ENCODE measurements around the gene SKIL.

Gene SKIL

DNA sequence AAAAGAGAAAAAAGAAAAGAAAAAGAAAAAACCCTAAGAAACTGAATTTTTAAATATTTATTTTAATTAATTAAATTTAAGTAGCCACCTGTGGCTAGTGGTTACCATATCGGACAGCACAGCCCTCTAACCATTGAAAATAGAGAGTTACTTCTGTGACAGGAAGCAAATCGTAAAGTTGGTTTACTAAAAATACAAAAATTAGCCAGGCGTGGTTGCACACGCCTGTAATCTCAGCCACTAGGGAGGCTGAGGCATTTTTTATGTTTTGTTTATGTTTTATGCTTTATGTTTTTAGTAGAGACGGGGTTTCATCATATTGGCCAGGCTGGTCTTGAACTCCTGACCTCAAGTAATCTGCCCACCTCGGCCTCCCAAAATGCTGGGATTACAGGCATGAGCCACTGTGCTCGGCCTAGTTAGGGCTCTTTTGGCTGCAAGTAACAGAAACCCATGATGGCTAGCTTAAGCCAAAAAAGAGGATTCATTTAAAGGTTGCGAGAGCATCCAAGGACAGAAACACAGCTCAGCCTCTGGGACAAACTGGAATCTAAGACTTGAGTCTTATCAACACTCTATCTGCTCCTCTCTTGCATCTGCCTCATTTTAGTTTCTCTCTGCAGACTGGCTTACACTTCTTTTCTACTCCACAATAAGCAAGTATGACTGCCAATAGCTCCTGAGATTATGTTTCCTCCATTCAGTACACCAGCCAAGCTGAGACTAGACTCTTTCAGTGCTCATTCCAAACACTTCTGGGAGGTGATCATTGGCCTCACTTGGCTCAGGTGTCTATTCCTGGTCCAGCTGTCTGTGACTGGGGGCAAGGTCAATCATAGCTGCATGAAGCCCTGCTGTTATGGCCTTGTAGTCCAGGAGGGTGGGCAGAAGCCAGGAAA lies 6.8 kb upstream of the SKIL start:
- no peak for DNase-seq

- peak; percentile 33 to 61 for DNase-seq
Observed at GRCh38 chr3:170352936-170353335, 4.6 kb upstream of the SKIL start.

- no peak for DNase-seq
Observed at GRCh38 chr3:170353485-170353884, 4.0 kb upstream of the SKIL start.

DNA sequence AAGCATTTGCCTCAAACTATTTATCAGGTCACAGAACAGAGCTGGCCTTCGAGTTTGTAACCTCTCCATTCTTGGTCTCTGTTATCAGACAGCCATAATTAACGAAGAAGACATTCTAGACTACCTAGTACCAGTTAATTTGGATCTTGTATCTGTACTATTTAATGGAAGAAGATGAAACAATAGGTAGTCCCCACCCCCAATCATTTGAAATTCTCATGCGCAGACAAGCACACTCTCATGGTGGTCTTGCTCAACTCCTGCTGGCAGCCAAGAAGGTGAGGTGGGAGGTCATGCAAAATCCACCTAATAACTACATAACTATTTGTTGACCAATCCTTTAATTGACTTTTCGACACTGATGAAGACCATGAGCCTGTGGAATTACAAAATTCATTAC lies 2.8 kb upstream of the SKIL start:
- DNase-seq: no peak

DNA sequence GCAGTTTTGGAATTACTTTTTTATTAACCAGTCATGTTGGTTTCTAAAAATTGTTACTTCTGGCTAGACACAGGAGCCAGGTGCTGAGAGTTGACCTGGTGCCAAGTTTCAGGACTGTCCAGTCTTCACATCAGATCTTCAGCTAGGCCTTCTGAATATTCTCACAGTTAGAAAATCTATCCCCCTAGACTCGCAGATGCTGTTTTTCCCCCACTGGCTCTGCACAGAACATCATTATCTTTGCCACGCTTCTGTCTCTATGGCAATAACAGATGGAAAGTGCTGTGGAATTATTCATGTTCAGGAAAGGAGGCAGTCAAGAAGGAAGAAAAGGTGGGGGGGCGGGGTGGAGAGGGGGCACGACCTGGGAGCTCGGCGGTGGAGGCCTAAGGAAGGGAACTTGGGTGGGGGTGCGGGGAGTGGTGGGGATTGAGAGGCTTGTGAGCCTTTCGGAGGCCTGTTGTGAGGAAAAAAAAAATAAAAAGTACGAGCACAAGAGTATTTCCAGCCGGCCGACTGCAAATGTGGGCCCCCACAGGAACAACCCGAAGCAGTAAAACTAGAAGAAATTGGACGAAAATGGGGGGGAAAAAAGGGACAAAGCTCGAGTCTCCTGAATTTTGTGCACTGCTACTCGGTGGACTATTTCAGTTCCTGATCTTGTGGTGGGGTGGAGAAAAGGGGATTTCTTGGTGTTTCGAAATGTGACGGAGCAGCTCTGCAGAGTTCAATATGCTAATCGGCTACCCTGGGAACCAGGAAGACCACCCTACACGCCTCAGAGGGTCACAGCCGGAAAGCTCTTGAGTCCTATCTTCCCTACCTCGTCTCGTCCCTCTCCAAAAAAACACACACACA lies 1.5 kb upstream of the SKIL start:
- peak; percentile 41 to 54 for DNase-seq

- DNase-seq: peak; percentile 55 to 63
Observed at GRCh38 chr3:170356596-170357175, 829 bp upstream of the SKIL start.

DNA sequence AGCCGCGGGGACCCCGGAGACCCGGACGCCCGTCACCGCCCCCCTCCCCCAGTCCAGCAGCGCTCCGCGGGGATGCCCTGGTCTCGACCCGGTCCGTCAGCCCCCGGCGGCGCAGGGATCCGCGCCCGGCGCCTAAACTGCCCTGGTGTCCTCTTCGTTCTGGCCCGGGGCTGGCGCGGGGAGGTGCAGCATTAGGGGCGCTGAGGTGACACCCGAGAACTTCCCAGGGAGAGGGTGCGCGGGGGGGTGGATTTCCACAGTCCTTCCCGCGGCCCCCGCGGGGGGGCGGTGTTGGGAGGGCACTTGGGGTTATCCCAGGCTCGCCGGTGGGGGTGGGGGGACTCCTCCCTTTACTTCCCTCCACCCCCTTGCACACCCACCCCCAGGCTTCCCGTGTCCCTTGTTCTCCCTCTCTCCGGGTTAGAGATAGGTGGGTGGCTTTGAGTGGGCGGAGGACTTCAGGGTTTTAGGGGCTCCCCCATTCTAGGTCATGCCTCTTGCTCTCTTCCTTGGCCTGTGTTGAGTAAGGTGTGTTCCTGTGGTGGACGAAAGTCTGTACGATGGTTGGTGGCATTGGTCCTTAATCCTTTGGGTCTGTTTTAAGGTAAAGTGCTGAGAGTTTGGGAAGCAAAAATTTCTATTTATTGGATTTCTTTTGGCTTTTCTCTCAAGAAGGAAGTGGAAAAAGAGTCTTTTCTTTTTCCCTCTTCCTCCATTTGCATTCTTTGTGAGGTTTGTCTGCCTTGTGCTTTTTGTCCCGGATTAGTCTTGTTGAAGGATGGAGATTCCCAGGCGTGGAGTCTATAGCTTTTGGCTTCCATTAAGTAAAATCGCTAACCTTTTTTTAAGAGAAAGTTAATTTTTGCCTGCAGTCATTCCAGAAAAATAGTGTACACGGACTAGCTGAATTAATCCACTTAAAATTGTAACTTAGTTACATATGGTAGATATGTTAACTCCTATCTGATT lies 811 bp downstream of the SKIL start:
- peak; percentile 29 to 63 for DNase-seq

- no peak for DNase-seq
Observed at GRCh38 chr3:170359178-170359704, 1.7 kb downstream of the SKIL start.

DNA sequence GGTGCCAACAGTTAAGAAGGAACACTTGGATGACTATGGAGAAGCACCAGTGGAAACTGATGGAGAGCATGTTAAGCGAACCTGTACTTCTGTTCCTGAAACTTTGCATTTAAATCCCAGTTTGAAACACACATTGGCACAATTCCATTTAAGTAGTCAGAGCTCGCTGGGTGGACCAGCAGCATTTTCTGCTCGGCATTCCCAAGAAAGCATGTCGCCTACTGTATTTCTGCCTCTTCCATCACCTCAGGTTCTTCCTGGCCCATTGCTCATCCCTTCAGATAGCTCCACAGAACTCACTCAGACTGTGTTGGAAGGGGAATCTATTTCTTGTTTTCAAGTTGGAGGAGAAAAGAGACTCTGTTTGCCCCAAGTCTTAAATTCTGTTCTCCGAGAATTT lies 3.0 kb downstream of the SKIL start:
- no peak for DNase-seq

- no peak for DNase-seq
Observed at GRCh38 chr3:170360916-170361315, 3.4 kb downstream of the SKIL start.

- DNase-seq: no peak
Observed at GRCh38 chr3:170361711-170362110, 4.2 kb downstream of the SKIL start.

GRCh38 chr3:170363471-170363994 lies 6.0 kb downstream of the SKIL start:
- DNase-seq: no peak

GRCh38 chr3:170364965-170365364 lies 7.5 kb downstream of the SKIL start:
- DNase-seq: no peak

DNA sequence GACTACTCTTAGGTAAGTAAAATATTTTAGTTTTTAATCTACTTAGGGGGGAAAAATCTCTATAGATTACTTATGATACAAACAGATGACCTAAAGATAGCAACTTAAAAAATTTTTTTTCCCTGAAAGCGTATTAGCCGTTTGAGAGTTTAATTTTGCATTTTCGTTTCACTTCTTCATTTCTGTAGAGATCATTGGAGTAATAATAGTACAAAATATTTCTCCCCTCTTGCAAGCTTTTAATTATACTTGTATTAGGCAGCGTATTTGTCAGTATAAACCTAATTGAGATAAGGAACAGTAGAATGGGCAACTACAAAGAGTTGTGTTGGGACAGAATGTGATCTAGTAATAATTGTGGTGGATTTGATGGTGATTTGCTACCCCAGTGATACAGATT lies 10.3 kb downstream of the SKIL start:
- DNase-seq: no peak

GRCh38 chr3:170368921-170369320 lies 11.4 kb downstream of the SKIL start:
- peak; percentile 54 to 60 for DNase-seq

DNA sequence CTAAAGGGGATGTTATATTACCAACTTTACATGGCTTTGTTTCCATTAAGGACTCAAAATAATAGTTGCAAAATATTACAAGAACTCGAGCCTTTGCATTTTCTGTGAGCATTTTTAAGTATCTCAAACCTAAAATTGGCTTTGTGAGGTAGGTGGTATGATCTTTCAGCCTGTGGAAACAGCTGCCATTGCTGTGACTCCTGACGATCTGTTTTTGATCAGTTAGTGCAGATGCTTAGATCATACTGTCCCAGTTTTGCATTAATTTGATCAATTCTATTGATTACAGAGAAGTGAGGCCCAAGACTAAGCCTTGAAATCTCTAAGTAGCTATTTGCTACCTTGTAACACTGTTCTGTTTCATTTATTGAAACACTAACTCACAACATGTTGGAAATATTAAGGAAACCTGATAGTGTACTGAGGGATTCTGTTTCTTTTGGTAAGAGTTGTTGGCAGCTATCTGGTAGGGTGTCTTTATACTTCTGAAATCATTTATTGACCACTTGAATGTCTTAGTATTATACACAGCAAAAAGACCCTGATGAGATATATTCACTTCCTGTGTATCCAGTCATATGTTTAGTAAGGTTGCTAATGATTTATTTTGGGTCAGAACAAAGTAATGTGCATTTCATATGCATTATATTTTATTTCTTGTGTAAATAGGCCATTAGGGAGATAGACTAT lies 14.8 kb downstream of the SKIL start:
- no peak for DNase-seq

- DNase-seq: no peak
Observed at GRCh38 chr3:170383567-170383966, 26.1 kb downstream of the SKIL start.

- DNase-seq: no peak
Observed at GRCh38 chr3:170386468-170386867, 29.0 kb downstream of the SKIL start.

DNA sequence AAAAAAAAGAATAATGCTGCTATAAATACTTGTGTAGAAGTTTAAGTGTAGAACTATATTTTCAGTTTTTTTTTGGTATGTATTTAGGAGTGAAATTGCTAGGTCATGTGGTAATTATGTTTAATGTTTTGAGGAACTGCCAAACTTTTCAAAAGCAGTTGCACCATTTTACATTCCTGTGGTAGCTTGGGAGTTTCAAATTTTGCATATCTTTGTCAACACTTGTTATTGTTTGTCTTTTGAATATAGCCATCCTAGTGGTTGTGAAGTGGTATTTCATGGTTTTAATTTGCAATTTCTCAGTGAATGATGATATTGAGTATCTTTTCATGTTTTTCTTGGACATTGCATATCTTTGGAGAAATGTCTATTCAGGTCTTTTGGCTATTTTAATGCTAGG lies 30.4 kb downstream of the SKIL start:
- no peak for DNase-seq

DNA sequence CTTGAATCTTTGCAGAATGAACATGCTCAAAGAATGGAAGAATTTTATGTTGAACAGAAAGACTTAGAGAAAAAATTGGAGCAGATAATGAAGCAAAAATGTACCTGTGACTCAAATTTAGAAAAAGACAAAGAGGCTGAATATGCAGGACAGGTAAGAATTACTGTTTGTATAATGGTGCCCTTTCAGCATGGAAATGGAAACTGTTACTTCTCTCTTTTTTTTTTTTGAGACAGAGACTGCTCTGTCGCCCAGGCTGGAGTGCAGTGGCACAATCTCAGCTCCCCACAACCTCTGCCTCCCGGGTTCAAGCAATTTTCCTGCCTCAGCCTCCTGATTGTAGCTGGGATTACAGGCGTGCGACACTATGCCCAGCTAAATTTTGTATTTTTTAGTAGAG lies 33.6 kb downstream of the SKIL start:
- DNase-seq: no peak

- DNase-seq: no peak
Observed at GRCh38 chr3:170397685-170398084, 40.2 kb downstream of the SKIL start.

Measured in AML-193 (cell line).